HG03442 (cell line): ENCODE measurements around the gene PRSS3.
"Not testable (repeated sequence)": the region's sequence is repeated elsewhere in the genome, so short reads cannot be mapped to it uniquely, and the experiment has no call there.

Experiments
- ATAC-seq: cut with Tn5 transposase; IDR thresholded peaks from one replicate; pipeline ENCODE4 v1.9.1; 2021; ENCODE audit warnings: mild to moderate bottlenecking, moderate library complexity; ENCODE audit not compliant: unreplicated experiment

PRSS3 gene

GRCh38 chr9:33816327-33817252, 21.2 kb downstream of the PRSS3 start, which contains the start of gene UBE2R2:
TSS of gene UBE2R2 (plus strand) at chr9:33817160. CDS start at chr9:33817758, 598 bp downstream.
- ATAC-seq = peak; percentile 55

DNA sequence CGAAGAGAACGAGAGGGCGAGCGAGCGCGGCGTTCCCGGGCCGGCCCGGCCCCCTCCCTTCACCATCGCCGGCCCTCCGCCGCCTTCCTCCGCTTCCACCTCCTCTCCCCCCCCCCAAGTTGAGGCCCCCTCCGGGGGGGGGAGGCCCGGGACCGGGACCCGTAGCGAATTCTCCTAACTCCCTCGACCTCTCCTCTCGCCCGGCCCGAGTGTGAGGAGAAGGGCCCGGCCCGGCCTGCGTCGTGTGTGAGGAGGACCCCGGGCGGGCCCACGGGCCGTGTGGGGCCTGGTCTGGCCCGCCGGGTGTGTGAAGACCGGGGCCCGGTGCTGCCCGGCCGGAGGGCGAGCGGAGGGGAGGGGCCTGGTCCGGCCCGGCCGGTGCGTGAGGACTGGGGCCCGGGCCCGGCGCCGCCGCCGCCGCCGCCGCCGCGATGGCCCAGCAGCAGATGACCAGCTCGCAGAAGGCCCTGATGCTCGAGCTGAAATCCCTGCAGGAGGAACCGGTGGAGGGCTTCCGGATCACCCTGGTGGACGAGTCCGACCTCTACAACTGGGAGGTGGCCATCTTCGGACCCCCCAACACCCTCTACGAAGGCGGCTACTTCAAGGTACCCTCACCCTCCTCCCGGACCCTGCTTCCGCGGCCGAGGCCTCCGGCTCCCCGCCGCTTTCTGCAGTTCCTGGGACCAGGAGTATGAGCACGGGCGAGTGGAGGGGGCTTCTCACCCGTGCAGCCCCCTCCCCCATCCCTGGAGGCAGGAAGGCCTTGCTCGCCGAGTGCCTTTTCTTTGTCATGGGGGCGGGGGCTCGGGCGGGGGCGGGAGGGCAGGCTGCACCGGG, 22.2 kb downstream of the PRSS3 start:
- peak; percentile 17 for ATAC-seq

GRCh38 chr9:33818167-33818846, 22.9 kb downstream of the PRSS3 start:
- no peak for ATAC-seq

DNA sequence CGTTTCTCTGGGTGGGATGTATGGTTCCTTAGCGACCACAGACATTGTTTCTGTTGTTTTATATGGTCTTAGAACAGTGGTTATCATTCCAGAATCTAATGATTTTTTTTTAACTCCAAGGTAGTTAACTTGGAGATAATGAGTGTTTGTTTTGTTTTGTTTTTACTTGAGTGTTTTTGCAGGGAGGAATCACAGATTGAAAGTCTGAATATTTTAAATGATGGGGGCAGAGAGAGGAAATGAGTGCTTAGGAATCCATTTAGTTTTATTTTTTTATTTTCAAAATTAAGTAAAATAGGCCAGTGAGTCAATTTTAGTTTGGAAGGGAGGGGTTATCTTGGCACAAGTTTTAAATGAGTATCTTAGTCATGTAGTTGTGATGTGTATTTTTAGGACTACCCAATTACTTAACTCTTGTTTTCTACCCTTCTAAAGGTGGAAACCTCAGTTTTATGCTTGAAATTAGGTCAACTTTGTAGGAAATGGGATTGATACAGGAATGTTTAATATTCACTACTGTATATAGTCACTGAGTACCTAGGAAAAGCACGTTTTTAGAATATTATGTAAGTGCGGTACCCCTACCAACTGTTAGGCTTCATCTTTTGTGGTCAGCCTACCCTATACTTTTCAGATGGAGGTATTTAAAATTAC, 23.6 kb downstream of the PRSS3 start:
- no peak for ATAC-seq

DNA sequence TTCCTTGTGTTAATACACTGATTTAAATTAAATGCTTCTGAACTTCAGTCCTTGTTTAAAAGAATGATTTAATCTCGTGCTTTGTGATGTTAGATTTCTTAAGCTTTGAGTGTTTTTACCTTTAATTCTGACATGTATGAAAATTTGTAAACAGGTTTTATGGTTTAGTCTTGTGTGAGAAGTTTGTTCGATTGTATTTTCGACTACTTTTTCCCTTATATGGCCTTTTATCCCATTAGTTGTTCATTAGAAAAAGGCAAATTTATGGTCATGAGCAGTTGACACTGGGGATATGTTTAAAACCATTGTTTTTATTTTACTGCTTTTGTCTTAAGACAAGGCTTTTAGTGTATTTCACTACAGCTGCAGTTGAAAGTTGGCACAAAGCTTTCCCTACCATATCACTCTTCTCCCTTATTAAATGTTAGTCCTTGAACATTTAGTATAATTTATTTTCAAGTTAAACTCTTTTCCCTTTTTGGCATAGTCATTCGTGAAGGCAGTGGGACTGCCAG, 24.9 kb downstream of the PRSS3 start:
- no peak for ATAC-seq

DNA sequence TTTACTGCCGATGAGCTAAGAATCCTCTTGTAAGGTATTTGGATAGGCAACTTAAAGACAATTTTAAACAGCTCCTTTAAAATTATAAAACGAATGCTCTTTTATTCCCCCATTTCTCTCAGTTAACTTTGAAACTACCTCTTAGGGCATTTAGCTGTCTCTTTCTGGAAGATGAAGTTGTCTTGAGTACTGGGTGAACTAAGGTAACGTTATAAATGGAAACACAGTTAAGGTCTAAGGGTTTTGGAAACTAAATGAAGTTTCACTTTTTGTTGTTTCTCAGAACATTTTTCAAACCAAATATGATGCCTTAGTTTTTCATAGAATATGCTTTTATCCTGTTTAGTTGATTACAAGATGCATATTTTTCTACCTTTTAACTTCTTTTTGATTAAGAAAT, 28.4 kb downstream of the PRSS3 start:
- no peak for ATAC-seq

DNA sequence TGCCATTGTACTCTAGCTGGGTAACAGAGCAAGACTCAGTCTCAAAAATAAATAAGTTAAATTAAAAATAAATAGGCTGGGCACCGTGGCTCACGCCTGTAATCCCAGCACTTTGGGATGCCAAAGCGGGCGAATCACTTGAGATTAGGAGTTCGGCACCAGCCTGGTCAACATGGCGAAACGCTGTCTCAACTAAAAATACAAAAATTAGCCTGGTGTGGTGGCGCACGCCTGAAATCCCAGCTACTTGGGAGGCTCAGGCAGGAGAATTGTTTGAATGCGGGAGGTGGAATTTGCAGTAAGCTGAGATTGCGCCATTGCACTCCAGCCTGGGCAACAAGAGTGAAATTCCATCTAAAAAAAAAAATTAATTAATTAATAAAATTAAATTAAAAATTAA, 31.9 kb downstream of the PRSS3 start:
- not testable (repeated sequence) for ATAC-seq

DNA sequence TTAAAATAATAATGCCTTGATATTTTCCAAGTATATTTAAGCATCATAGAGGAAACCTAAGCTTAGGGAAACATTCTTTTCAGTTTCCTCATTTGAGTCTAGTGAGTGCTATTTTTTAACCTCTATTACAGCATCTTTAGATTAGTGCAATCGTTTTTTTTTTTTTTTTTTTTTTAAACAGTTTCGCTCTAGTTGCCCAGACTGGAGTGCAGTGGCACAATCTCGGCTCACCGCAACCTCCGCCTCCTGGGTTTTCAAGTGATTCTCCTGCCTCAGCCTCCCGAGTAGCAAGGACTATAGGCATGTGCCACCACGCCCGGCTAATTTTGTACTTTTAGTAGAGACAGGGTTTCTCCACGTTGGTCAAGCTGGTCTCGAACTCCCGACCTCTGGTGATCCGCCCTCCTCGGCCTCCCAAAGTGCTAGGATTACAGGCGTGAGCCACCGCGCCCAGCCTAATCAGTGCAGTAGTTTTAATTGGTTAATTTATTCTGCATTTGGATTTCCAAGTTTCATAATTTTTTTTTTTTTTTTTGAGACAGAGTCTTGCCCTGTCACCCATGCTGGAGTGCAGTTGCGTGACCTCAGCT, 34.4 kb downstream of the PRSS3 start:
- ATAC-seq = not testable (repeated sequence)

DNA sequence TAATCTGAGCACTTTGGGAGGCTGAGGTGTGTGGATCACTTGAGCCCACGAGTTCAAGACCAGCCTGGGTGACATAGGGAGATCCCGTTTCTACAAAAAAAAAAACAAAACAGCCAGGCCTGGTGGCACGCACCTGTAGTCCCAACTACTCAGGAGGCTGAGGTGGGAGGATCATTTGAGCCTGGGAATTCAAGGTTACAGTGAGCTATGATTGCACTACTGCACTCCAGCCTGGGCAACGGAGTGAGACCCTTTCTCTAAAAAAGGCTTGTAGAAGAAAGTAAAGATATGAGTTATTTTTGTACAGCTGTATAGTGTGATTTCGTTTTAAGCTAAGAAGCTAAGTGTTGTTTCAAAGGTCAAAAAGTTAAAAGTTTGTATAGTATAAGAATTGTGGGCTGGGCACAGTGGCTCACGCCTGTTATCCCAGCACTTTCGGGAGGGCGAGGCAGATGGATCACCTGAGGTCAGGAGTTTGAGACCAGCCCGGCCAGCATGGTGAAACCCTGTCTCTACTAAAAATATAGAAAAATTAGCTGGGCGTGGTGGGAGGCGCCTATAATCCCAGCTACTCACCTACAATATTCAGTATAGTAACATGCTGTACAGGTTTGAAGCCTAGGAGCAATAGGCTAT, 40.4 kb downstream of the PRSS3 start:
- ATAC-seq = no peak

GRCh38 chr9:33836261-33836660, 40.9 kb downstream of the PRSS3 start:
- peak; percentile 52 for ATAC-seq

DNA sequence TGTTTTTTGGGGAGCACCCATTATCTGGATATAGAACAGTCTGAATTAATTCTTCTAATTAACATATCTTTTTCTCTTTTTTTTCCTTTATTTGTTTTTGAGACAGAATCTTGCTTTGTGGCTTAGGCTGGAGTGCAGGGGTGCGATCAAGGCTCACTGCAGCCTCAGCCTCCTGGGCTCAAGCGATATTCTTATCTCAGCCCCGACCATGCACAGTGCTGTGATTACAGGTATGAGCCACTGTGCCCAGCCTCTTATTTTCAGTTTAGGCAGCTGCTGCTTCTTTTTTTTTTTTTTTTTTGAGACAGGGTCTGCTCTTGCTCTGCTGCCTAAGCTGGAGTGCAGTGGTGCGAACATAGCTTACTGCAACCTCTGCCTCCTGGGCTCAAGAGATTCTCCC, 41.8 kb downstream of the PRSS3 start:
- ATAC-seq = no peak

- no peak for ATAC-seq
Measured at GRCh38 chr9:33840381-33840780, 45.0 kb downstream of the PRSS3 start.

DNA sequence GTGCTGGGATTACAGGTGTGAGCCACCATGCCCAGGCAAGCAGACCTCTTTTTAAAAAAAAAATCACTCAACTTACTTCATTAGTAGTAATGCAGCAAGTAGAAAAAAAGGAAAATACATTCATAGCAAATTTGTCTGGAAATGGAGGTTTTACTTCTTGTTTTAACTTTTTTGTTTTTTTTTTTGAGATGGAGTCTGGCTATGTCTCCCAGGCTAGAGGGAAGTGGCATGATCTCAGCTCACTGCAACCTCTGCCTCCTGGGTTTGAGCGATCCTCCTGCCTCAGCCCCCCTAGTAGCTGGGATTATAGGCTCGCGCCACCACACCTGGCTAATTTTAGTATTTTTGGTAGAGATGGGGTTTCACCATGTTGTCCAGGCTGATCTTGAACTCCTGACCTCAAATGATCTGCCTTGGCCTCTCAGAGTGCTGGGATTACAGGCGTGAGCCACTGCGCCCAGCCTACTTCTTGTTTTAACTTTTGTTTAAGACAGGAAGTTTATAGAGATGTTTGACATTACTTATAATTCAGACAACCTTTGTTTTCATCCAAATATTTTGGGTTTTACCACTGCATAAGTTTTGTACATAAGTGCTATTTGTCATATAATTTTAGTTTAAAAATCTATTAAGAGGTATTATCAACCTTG, 48.1 kb downstream of the PRSS3 start:
- ATAC-seq = no peak

- ATAC-seq = no peak
Measured at GRCh38 chr9:33846231-33846630, 50.9 kb downstream of the PRSS3 start.

GRCh38 chr9:33847894-33848205, 52.5 kb downstream of the PRSS3 start:
- ATAC-seq = not testable (repeated sequence)
